K562 (cell line): ENCODE data around the gene NMRK2. TPM values are rescaled to one million over a fixed set of nuclear protein-coding genes. Genes with fewer than 3 reads are reported as not detected.
A peak's percentile ranks its signal among the peaks of the same experiment; 100 is the strongest.

Experiments used
- BRCA1 ChIP-seq, 2 experiments: fragments of 450-650 bp in 1 of 2; sonication (generic) in 1 of 2; formaldehyde crosslinking in 1 of 2; IDR thresholded peaks; 2 replicates each; pipeline versions ENCODE4 v1.5.0 to v1.6.1; 2017 to 2020; ENCODE audit warnings: mild to moderate bottlenecking in 1 of 2, missing genetic modification reagents in 1 of 2
- CHCHD3 ChIP-seq: fragments of 250-450 bp; sonication (Bioruptor Pico); IDR thresholded peaks from 2 replicates; pipeline ENCODE4 v2.1.2; 2022; ENCODE audit warnings: mild to moderate bottlenecking
- E2F6 ChIP-seq, 2 experiments: IDR thresholded peaks; 2 replicates each; pipeline ENCODE4 v1.6.1; 2011; ENCODE audit warnings: borderline replicate concordance in 1 of 2, control low read depth in 1 of 2, low read depth in 1 of 2, low read length in 1 of 2, mild to moderate bottlenecking in 1 of 2, mixed read lengths in 1 of 2, moderate library complexity in 1 of 2; ENCODE audit not compliant: insufficient read depth in 1 of 2, insufficient read length in 1 of 2, poor library complexity in 1 of 2, severe bottlenecking in 1 of 2; ENCODE audit errors: extremely low read depth in 1 of 2
- FOXA3 ChIP-seq, 2 experiments: fragments of 450-650 bp in 1 of 2; sonication (generic) in 1 of 2; formaldehyde crosslinking; IDR thresholded peaks in 1 of 2; conservative IDR thresholded peaks in 1 of 2; 2 replicates each; pipeline versions ENCODE4 v1.4.0 to v1.8.0; 2020 to 2022; ENCODE audit warnings: mild to moderate bottlenecking in 2 of 2, missing genetic modification reagents in 1 of 2
- HDAC1 ChIP-seq, 2 experiments: fragments of 450-650 bp; IDR thresholded peaks; 2 replicates each; pipeline ENCODE4 v1.6.1; 2016 to 2017; ENCODE audit warnings: inconsistent platforms in 1 of 2, mild to moderate bottlenecking in 1 of 2, moderate library complexity in 1 of 2
- MAFF ChIP-seq: IDR thresholded peaks from 2 replicates; pipeline ENCODE4 v1.6.1; 2012; ENCODE audit warnings: low read length, improper control_type of control experiment
- MEF2A ChIP-seq: IDR thresholded peaks from 2 replicates; pipeline ENCODE4 v1.6.1; 2011; ENCODE audit warnings: low read depth, mild to moderate bottlenecking, low read length, moderate library complexity; ENCODE audit not compliant: control insufficient read depth
- PYGO2 ChIP-seq: fragments of 450-650 bp; IDR thresholded peaks from 2 replicates; pipeline ENCODE4 v1.6.1; 2016; ENCODE audit warnings: mild to moderate bottlenecking, missing genetic modification characterization, moderate library complexity, missing compliant biosample characterization
- RBM22 ChIP-seq: fragments of 200-400 bp; formaldehyde crosslinking; IDR thresholded peaks from 2 replicates; pipeline ENCODE4 v1.6.1; 2018; ENCODE audit warnings: low read length, low read depth; ENCODE audit not compliant: poor library complexity, severe bottlenecking
- SFPQ ChIP-seq: fragments of 200-400 bp; formaldehyde crosslinking; IDR thresholded peaks from 2 replicates; pipeline ENCODE4 v1.6.1; 2017; ENCODE audit warnings: mild to moderate bottlenecking, low read depth, low read length, moderate library complexity
- TRIM24 ChIP-seq, 2 experiments: fragments of 450-650 bp; IDR thresholded peaks; 2 replicates each; pipeline ENCODE4 v1.6.1; 2016
- YY1 ChIP-seq, 3 experiments: IDR thresholded peaks; 2 replicates each; pipeline ENCODE4 v1.6.1; 2011; ENCODE audit warnings: low read length in 2 of 3, mild to moderate bottlenecking in 2 of 3, moderate library complexity in 2 of 3, borderline replicate concordance in 1 of 3, control low read depth in 1 of 3, low read depth in 1 of 3; ENCODE audit not compliant: insufficient read depth in 3 of 3, insufficient replicate concordance in 2 of 3, control insufficient read depth in 1 of 3, insufficient read length in 1 of 3; ENCODE audit errors: extremely low read depth in 1 of 3
- ZNF134 ChIP-seq: fragments of 250-450 bp; sonication (Bioruptor Pico); conservative IDR thresholded peaks from 2 replicates; pipeline ENCODE4 v1.4.0; 2020
- ZNF707 ChIP-seq: fragments of 250-450 bp; sonication (Bioruptor Pico); conservative IDR thresholded peaks from 2 replicates; pipeline ENCODE4 v1.8.0; 2022; ENCODE audit warnings: inconsistent platforms, mild to moderate bottlenecking, moderate library complexity
- polyA plus RNA-seq, 8 experiments: library from polyadenylated mRNA; depleted of rRNA in 4 of 8; stranded (reverse) in 5 of 8; unstranded in 3 of 8; fragments of >200 nt; fragmentation: Nextera tagmentation in 2 of 8; fragmentation: Illumina TruSeq in 1 of 8; extraction: Ambion mirVana in 2 of 8; extraction: Trizol in 1 of 8; gene quantifications; 2 replicates each; pipeline versions ENCODE4 v1.2.1 to v1.2.3, GENCODE V29; 2011 to 2014; ENCODE audit warnings: inconsistent platforms in 1 of 8, missing spikeins in 1 of 8
- total RNA-seq, 7 experiments: library from RNA; depleted of rRNA in 6 of 7; stranded (reverse); fragments of >200 nt in 6 of 7; fragmentation: Illumina TruSeq in 2 of 7; extraction: Trizol in 2 of 7; gene quantifications; 2 replicates each; pipeline versions ENCODE4 v1.2.1 to v1.2.3, GENCODE V29; 2011 to 2021; ENCODE audit warnings: low replicate concordance in 1 of 7
- TF ChIP-seq, protein P1 (sequence below), 2 experiments: fragments of 250-450 bp in 1 of 2; fragments of 450-650 bp in 1 of 2; sonication (Bioruptor Pico) in 1 of 2; IDR thresholded peaks; 2 replicates each; pipeline versions ENCODE4 v1.6.1 to v1.8.0; 2016 to 2021; ENCODE audit warnings: mild to moderate bottlenecking in 2 of 2, moderate library complexity in 2 of 2, missing compliant biosample characterization in 1 of 2, missing genetic modification characterization in 1 of 2
- TF ChIP-seq, protein P2 (sequence below): IDR thresholded peaks from 2 replicates; pipeline ENCODE4 v1.6.1; 2011; ENCODE audit not compliant: insufficient read length; ENCODE audit errors: extremely low read depth
- TF ChIP-seq, protein P3 (sequence below): IDR thresholded peaks from 2 replicates; pipeline ENCODE4 v1.6.1; 2014; ENCODE audit warnings: antibody characterized with exemption
- TF ChIP-seq, protein P4 (sequence below): fragments of 450-650 bp; IDR thresholded peaks from 2 replicates; pipeline ENCODE4 v1.6.1; 2016; ENCODE audit warnings: missing biosample characterization, missing genetic modification characterization

NMRK2 gene
- total and polyA plus RNA-seq, 9 of the 15 experiments (the other 6 are each of a cell fraction or from before 2014, with no cell fraction given): not detected

- TF ChIP-seq YY1 (IDR thresholded peaks at IDR 0.05; ENCODE audit: borderline replicate concordance in 1 of 3, control insufficient read depth in 1 of 3, extremely low read depth in 1 of 3, insufficient read depth in 3 of 3, insufficient read length in 1 of 3, insufficient replicate concordance in 2 of 3, low read depth in 1 of 3, low read length in 2 of 3) (peak in 1 of 3 experiments; percentile 58), RBM22 (peak; percentile 82), SFPQ (no peak), MAFF (no peak), CHCHD3 (CRISPR knock-in tag) (no peak), PYGO2 (no peak), FOXA3 (CRISPR knock-in tag; conservative IDR thresholded peaks at IDR 0.05 in 1 of 2, IDR thresholded peaks at IDR 0.05 in 1 of 2) (no peak), MEF2A (no peak), BRCA1 (IDR thresholded peaks at IDR 0.05) (no peak), BRCA1 (CRISPR knock-in tag; IDR thresholded peaks at IDR 0.05) (peak; percentile 81; the same call in 1 of the 2 replicates), E2F6 (IDR thresholded peaks at IDR 0.05; ENCODE audit: borderline replicate concordance in 1 of 2, extremely low read depth in 1 of 2, insufficient read depth in 1 of 2, insufficient read length in 1 of 2, low read depth in 1 of 2, low read length in 1 of 2, poor library complexity in 1 of 2, severe bottlenecking in 1 of 2) (no peak), TRIM24 (IDR thresholded peaks at IDR 0.05) (no peak), HDAC1 (IDR thresholded peaks at IDR 0.05) (peak in 1 of 2 experiments; percentile 85; a peak in 2 of 4 replicates), ZNF707 (CRISPR knock-in tag) (no peak), ZNF134 (no peak)
- TF ChIP-seq, protein P1, sequence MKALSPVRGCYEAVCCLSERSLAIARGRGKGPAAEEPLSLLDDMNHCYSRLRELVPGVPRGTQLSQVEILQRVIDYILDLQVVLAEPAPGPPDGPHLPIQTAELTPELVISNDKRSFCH (CRISPR knock-in tag; IDR thresholded peaks at IDR 0.05): no peak
- TF ChIP-seq, protein P1 (tag; IDR thresholded peaks at IDR 0.05): 0 out of 2 replicates have a peak, but pooled peaks have one; percentile 42
- TF ChIP-seq, protein P2, sequence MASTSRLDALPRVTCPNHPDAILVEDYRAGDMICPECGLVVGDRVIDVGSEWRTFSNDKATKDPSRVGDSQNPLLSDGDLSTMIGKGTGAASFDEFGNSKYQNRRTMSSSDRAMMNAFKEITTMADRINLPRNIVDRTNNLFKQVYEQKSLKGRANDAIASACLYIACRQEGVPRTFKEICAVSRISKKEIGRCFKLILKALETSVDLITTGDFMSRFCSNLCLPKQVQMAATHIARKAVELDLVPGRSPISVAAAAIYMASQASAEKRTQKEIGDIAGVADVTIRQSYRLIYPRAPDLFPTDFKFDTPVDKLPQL: no peak
- TF ChIP-seq, protein P3, sequence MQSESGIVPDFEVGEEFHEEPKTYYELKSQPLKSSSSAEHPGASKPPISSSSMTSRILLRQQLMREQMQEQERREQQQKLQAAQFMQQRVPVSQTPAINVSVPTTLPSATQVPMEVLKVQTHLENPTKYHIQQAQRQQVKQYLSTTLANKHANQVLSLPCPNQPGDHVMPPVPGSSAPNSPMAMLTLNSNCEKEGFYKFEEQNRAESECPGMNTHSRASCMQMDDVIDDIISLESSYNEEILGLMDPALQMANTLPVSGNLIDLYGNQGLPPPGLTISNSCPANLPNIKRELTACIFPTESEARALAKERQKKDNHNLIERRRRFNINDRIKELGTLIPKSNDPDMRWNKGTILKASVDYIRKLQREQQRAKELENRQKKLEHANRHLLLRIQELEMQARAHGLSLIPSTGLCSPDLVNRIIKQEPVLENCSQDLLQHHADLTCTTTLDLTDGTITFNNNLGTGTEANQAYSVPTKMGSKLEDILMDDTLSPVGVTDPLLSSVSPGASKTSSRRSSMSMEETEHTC: no peak
- TF ChIP-seq, protein P4, sequence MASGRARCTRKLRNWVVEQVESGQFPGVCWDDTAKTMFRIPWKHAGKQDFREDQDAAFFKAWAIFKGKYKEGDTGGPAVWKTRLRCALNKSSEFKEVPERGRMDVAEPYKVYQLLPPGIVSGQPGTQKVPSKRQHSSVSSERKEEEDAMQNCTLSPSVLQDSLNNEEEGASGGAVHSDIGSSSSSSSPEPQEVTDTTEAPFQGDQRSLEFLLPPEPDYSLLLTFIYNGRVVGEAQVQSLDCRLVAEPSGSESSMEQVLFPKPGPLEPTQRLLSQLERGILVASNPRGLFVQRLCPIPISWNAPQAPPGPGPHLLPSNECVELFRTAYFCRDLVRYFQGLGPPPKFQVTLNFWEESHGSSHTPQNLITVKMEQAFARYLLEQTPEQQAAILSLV: no peak
Observed at GRCh38 chr19:3983936-3984583, 51.2 kb downstream of the NMRK2 start (continued).
